Muscle of arm (tissue), 12 donors: ENCODE results near the gene OTOP1. TPM values are rescaled to one million over a fixed set of nuclear protein-coding genes. Genes with fewer than 3 reads are reported as not detected.
"Not testable (repeated sequence)": the region's sequence is repeated elsewhere in the genome, so short reads cannot be mapped to it uniquely, and the experiment has no call there.

Experiments used
- DNase-seq: peaks from one replicate; pipeline ENCODE4 v3.0.0-alpha.2; 2013
- polyA plus RNA-seq, 12 donors: library from polyadenylated mRNA; unstranded; fragments of 120-200 nt; gene quantifications; one replicate each; pipeline ENCODE4 v1.2.1, GENCODE V29; 2013; ENCODE audit not compliant: insufficient read length in 12 of 12

The OTOP1 gene
- polyA plus RNA-seq, 12 donors = not detected

- DNase-seq = no peak
These were observed 1.6 kb upstream of the OTOP1 start for GRCh38 chr4:4228356-4228668.

- DNase-seq = no peak
These were observed 1.0 kb upstream of the OTOP1 start for GRCh38 chr4:4227510-4228355.

GRCh38 chr4:4225915-4226605, 669 bp downstream of the OTOP1 start:
- no peak for DNase-seq

GRCh38 chr4:4217113-4217512, 9.6 kb downstream of the OTOP1 start:
- DNase-seq = no peak

GRCh38 chr4:4216648-4217047, 10.1 kb downstream of the OTOP1 start:
- no peak for DNase-seq

- DNase-seq = not testable (repeated sequence)
These were observed 13.1 kb downstream of the OTOP1 start for GRCh38 chr4:4213674-4214073.

GRCh38 chr4:4206204-4206603, 20.5 kb downstream of the OTOP1 start:
- DNase-seq = no peak

GRCh38 chr4:4204401-4204745, 22.4 kb downstream of the OTOP1 start:
- no peak for DNase-seq

- no peak for DNase-seq
These were observed 22.9 kb downstream of the OTOP1 start for GRCh38 chr4:4203688-4204400.

GRCh38 chr4:4202510-4202909, 24.2 kb downstream of the OTOP1 start:
- no peak for DNase-seq

- no peak for DNase-seq
These were observed 26.1 kb downstream of the OTOP1 start for GRCh38 chr4:4200624-4201023.

GRCh38 chr4:4195354-4195753, 31.4 kb downstream of the OTOP1 start:
- DNase-seq = no peak

GRCh38 chr4:4188557-4188956, 38.2 kb downstream of the OTOP1 start:
- DNase-seq = not testable (repeated sequence)

GRCh38 chr4:4185528-4185927, 41.2 kb downstream of the OTOP1 start:
- DNase-seq = no peak

GRCh38 chr4:4182835-4183568, 43.7 kb downstream of the OTOP1 start:
- DNase-seq = no peak

- no peak for DNase-seq
These were observed 56.1 kb downstream of the OTOP1 start for GRCh38 chr4:4170596-4171150.

- DNase-seq = not testable (repeated sequence)
These were observed 58.5 kb downstream of the OTOP1 start for GRCh38 chr4:4167981-4168780.

- not testable (repeated sequence) for DNase-seq
These were observed 59.7 kb downstream of the OTOP1 start for GRCh38 chr4:4166986-4167385.

- not testable (repeated sequence) for DNase-seq
These were observed 60.9 kb downstream of the OTOP1 start for GRCh38 chr4:4165701-4166392.

- not testable (repeated sequence) for DNase-seq
These were observed 62.1 kb downstream of the OTOP1 start for GRCh38 chr4:4164532-4165173.
